Mucosa of rectum (tissue), 2 donors: ENCODE data around the gene TUBB4B.

Experiments used
- H3K27ac ChIP-seq, 2 donors: one replicate each; pipeline ENCODE4 v1.7.0; 2013; ENCODE audit warnings: inconsistent platforms in 2 of 2, low read depth in 2 of 2, low read length in 2 of 2
- H3K27me3 ChIP-seq, 2 donors: one replicate each; pipeline ENCODE4 v1.7.0; 2013; ENCODE audit warnings: low read length in 2 of 2; ENCODE audit not compliant: control insufficient read depth in 2 of 2, insufficient read depth in 2 of 2
- H3K36me3 ChIP-seq, 2 donors: one replicate each; pipeline ENCODE4 v1.7.0; 2013; ENCODE audit warnings: low read length in 2 of 2; ENCODE audit not compliant: control insufficient read depth in 2 of 2, insufficient read depth in 2 of 2
- H3K4me1 ChIP-seq, 2 donors: one replicate each; pipeline ENCODE4 v1.7.0; 2013; ENCODE audit warnings: low read length in 2 of 2, mild to moderate bottlenecking in 1 of 2; ENCODE audit not compliant: control insufficient read depth in 2 of 2, insufficient read depth in 2 of 2
- H3K4me3 ChIP-seq, 2 donors: one replicate each; pipeline ENCODE4 v1.7.0; 2013; ENCODE audit warnings: low read length in 2 of 2
- H3K9ac ChIP-seq, 2 donors: one replicate each; pipeline ENCODE4 v1.7.0; 2013; ENCODE audit warnings: low read length in 2 of 2, low read depth in 1 of 2, mild to moderate bottlenecking in 1 of 2
- H3K9me3 ChIP-seq, 2 donors: one replicate each; pipeline ENCODE4 v1.7.0; 2013; ENCODE audit warnings: low read length in 2 of 2; ENCODE audit not compliant: control insufficient read depth in 2 of 2
- donor health status: healthy.
- donor health status: Normal muscosa, but diverticular disease.

TUBB4B gene

DNA sequence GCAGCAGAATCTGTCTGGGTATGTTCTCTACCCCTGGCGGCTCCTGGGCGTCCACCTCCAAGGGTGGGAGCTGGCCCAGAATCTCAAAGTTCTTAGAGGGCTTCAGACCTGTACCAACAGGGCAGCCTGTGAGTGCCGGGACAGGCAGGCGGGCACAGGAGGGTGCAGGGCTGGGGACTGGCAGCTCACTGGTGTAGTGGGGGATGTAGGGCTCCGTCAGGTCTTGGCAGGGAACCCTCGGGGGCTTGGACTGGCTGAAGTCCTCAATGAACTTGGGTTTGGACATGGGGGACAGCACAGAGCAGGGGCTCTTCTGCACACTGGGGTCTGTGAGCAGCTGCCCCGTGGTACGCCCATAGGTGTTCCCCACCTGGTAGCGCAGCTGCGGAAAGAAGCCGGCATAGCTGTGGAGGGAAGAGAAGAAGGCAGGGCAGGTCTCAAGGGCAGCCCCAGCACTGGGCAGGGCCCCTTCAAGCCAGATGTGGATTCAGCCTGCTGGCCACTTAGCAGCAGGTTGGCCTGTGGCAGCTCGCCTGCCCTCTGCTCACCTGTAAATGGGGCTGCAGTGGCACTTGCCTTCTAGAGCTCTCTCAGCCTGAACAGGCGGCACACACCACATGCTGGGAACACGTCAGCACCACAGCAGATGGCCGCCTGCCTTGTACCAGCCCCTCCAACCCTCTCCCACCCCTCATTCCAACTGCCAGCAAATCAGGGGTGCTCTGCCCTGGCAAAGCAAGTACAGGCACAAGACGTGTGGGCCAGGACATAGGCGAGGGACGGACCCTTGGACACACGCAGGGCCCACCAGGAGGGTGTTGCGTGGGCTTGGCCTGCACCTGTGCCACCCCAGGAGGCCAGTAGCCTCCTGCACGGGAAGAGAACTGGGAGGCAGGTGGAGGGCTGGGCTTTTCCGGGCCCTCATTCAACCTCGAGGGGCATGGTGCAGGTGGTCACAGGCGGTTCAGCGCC, 4.6 kb downstream of the TUBB4B start:
- H3K4me1 ChIP-seq = peaks cover 21 to 25% of the 10 kb centered on the region in 2 donors
- no peaks in the 10 kb centered on the region for H3K27me3 ChIP-seq
- H3K4me3 ChIP-seq = no peak overlapping the region
- no peak overlapping the region for H3K9ac ChIP-seq
- H3K36me3 ChIP-seq = peaks cover 14 to 19% of the 10 kb centered on the region in 2 donors
- no peak overlapping the region for H3K27ac ChIP-seq
- H3K9me3 ChIP-seq = no peaks in the 10 kb centered on the region

DNA sequence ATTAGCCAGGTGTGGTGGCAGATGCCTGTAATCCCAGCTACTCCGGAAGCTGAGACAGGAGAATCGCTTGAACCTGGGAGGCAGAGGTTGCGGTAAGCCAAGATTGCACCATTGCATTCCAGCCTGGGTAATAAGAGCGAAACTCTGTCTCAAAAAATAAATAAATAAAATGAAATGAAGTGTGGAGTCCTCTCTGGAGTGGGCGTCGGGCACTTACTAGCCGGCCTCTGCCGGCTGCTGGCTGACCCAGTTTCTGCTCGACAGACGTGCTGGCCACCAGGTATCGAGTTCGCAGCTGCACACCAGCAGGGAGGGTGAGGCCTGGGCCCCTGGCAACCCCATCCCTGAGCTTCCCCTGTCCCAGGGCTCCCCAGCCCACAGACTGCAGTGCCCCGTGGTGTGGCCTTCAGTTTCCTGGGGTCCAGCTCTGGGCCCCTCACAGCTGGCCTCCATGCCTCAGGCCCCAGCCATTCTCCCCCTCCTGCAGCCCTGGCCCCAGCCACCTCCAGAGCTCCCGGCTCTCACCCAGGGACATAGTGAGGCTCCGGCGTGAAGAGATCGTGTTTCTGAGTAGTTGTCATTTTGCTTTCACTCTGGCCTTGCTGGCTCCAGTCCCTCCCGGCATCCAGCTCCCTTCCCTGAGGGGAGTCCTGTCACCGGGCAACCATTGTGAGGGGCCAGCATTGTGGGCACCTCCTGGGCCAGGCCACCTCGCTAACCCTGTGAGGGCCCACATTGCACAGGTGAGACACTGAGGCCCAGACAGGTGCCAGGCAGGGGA, 6.2 kb downstream of the TUBB4B start:
- peaks cover 16 to 20% of the 10 kb centered on the region in 2 donors for H3K4me1 ChIP-seq
- H3K27ac ChIP-seq = no peak overlapping the region

DNA sequence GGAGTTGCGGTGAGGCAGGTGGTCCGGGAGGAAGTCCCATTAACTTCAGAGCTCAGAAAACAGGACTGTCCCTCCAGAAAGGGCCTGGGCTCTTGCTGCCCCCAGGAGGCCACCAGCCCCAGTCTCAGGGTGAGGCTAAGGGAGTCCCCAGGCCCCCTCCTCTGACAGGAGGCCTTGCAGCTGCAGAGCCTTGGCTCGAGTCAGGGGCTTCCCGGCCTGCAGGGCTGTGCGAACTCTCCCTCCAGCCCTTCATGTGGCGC, 6.8 kb downstream of the TUBB4B start:
- Histone ChIP-seq H3K9me3 (no peaks in the 10 kb centered on the region), H3K4me3 (no peak overlapping the region), H3K36me3 (peaks cover 10 to 11% of the 10 kb centered on the region in 2 donors), H3K9ac (no peak overlapping the region), H3K27me3 (no peaks in the 10 kb centered on the region), H3K4me1 (peaks cover 11 to 15% of the 10 kb centered on the region in 2 donors), H3K27ac (no peak overlapping the region)

More for the DNA sequence above, 6.2 kb downstream of the TUBB4B start:
- Histone ChIP-seq H3K27me3 (no peaks in the 10 kb centered on the region), H3K9ac (no peak overlapping the region), H3K36me3 (peaks cover 14 to 15% of the 10 kb centered on the region in 2 donors), H3K4me3 (no peak overlapping the region), H3K9me3 (no peaks in the 10 kb centered on the region)

DNA sequence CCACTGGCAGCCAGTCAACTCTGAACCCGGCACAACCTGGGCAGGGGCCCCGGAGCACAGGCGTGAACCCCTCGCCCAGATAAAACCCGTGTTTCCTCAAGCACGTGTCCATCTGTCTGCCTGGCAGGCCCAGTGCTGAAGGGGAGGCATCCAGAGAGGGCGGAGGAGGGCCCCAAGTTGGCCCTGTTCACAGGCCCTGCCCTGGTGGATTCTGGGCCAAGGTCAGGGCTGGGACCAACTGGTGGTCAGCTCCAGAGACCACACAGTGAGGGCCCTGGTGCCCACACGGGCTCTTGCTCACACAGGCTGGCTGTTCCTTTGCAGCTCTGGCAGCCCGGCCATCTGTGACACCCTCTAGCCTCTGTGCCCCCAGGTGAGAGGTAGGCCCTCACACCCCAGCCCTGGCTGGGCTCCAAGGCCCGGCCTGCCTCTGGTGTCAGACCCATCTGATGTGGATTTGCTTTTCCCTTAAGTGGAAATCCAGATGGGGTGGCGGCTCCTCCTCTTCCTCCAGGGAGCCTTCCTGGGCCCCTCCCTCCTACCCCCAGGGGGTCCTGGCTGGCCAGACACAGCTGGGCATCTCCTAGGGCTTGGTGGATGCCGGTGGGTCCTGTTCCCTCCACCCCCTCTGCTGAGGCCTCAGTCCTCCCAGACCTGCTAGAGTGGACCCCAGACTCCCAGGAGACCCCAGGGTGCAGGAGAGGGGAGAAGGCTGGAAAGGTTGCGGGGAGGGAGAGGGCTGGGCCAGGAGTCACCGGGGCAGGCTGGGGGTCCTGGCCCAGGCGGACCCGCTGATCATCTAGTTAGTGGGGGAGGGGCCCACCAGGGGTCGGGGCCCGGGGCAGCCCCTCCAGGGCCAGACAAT, 9.5 kb downstream of the TUBB4B start:
- H3K4me3 ChIP-seq = no peak overlapping the region
- H3K9ac ChIP-seq = no peak overlapping the region
- no peaks in the 10 kb centered on the region for H3K27me3 ChIP-seq
- H3K9me3 ChIP-seq = no peaks in the 10 kb centered on the region
- no peak overlapping the region for H3K27ac ChIP-seq
- H3K4me1 ChIP-seq = peaks cover 8 to 9% of the 10 kb centered on the region in 2 donors
- no peaks in the 10 kb centered on the region for H3K36me3 ChIP-seq

DNA sequence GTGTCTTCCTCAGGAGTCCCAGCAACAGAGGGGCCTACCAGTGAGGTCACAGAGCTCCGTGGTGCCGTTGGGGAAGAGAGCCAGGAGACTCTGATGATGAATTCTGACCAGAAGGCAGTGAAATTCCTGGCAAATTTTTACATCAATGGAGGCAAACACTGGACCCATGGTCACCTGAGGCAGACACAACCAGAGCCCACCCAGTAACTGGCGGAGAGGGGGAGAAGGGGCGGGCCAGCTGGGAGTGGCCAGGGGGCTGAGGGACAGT, 10.0 kb downstream of the TUBB4B start, which contains the start of gene STPG3:
TSS of gene STPG3 (plus strand) at position 93 of the 268 bp plus-strand sequence. CDS start at position 94, 1 bp downstream.
- Histone ChIP-seq H3K4me3 (no peak within 1 kb of the TSS), H3K27me3 (no peaks in the 10 kb centered on the region), H3K27ac (no peak within 1 kb of the TSS), H3K4me1 (peaks cover 12 to 13% of the 10 kb centered on the region in 2 donors), H3K9me3 (no peaks in the 10 kb centered on the region), H3K9ac (no peak within 1 kb of the TSS), H3K36me3 (peaks cover 0 to 1% of the 10 kb centered on the region in 2 donors)

DNA sequence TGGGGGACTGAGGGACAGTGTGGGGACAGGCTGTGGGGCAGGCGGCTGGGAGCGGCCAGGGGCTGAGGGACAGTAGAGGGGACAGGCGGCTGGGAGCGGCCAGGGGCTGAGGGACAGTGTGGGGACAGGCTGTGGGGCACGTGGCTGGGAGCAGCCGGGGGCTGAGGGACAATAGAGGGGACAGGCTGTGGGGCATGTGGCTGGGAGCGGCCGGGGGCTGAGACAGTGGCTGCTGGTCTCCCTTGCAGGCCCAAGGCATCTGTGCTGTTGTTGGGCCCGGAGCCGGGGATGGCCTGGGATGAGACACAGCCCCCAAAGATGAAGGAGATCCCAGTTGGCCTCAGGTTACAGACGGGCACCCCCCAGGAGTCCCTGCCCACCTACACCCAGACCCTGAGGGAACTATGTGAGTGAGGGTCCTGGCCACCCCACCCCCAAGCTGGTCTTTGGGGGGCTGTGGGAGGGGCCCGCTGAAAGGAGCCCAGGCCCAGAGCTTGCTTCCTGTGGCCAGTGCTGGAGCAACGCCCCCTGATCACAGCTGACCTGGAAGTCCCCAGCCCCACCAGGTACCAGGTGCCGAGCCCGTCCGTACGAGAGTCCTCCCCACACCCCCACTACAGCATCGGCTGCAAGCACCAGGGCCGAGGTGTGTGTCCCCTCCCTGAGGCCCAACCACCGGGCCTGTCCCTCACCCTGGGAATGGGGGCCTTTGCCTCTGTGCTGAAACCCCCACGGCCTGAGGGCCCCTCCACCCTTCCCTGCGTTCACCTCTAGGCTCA, 10.6 kb downstream of the TUBB4B start:
- Histone ChIP-seq H3K4me1 (peaks cover 18% of the 10 kb centered on the region in 2 donors), H3K9ac (no peak overlapping the region), H3K27ac (no peak overlapping the region), H3K27me3 (no peaks in the 10 kb centered on the region), H3K36me3 (peaks cover 5% of the 10 kb centered on the region in 2 donors), H3K4me3 (no peak overlapping the region), H3K9me3 (no peaks in the 10 kb centered on the region)

DNA sequence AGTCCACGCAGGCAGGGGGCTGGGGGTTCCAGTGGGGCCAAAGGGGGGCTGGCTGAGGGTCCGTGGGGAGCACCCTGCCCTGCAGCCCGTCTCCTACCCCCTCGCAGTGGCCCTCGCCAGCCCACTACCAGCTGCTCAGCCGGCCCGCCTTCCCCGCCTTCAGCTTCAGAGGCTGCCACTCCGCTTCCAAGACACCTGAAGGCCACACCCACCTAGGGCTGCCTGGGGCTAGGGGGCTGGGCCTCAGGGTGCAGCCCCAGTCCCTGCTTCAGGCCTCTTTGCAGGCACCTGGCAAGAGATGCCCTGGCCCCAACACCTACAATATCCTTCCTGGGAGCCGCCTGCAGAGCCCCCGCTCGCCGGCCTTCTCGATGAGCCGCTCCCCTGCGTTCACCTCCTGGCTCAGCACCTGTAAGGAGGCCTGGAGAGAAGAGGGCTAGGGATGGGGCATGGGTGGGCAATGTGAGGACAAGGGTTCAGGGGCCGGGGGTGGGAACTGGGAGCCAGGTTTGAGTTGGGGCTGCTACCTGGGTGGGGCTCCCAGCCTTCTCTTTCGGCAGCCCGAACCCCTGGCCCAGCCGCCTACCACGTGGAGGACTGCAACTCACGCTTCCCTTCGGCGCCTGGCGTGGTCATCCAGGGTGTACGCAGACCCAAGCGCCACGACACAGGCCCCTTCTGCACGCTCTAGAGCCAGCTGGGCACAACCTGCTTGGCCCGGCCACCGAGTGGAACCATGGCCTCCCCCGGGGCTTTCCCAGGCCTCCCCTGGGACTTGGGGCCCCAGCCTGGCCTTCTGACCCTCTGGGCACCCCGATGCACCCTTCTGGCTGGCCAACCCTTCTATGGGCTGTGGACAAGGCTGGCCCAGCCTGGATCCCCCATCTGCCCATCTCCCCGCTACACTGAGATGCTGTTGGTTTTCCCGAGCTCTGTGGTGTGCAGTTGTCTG, 11.7 kb downstream of the TUBB4B start:
- no peaks in the 10 kb centered on the region for H3K9me3 ChIP-seq
- H3K4me3 ChIP-seq = no peak overlapping the region
- H3K36me3 ChIP-seq = peaks cover 5 to 9% of the 10 kb centered on the region in 2 donors
- no peaks in the 10 kb centered on the region for H3K27me3 ChIP-seq
- peaks cover 21 to 22% of the 10 kb centered on the region in 2 donors for H3K4me1 ChIP-seq
- H3K9ac ChIP-seq = no peak overlapping the region
- no peak overlapping the region for H3K27ac ChIP-seq

DNA sequence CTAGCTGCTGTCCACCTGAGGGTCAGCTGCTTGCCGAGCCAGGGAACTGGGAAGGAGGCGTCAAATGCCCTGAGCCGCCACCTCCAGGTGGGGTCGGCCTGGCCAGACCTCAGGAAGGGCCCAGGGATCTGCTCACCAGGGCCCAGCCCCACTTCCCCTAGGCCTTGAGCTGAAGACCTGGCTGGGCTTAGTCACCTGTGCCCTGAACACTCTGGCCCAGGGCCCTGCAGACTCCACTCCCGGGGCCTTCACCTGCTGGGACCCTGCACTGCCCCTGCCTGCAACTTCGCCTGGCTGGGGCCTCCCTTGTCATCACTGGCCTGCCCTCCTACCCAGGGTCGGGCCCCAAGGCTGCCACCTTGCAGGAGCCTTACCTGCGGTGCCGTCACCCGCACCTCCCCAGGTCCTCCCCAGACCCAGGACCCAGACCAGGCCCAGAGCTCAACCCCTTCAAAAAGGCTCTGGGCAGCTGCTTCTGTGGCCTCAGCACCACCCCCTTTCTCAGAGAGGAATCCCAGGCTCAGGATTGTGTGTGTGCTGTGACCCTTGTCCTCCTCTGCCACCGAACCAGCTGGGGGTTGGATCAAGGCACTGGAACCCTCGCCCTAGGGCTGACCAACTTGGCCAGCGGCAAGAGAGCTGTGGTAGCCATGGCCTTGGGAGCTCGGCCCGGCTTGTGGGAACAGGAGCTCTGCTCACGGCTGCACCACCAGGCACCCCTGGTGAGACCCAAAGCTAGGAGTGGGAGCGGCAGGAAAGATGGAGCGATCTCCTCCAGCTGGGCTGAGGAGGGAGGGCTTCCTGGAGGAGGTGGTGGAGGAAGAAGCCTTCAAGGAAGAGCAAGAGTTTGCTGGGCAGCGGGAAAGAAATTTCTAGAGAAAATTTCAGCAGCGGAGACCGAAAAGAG, 12.9 kb downstream of the TUBB4B start:
- Histone ChIP-seq H3K4me1 (peaks cover 21 to 22% of the 10 kb centered on the region in 2 donors), H3K9me3 (no peaks in the 10 kb centered on the region), H3K4me3 (peak overlapping the region; percentile 68 to 83), H3K9ac (peak overlapping the region; percentile 77 to 89), H3K36me3 (peaks cover 8 to 13% of the 10 kb centered on the region in 2 donors), H3K27ac (peak overlapping the region; percentile 52 to 80), H3K27me3 (no peaks in the 10 kb centered on the region)
